Peyer's patch (tissue), 4 donors: ENCODE data around the gene NDUFS7.

Source experiments
- CTCF ChIP-seq, 6 experiments: fragments of 450-650 bp in 4 of 6; fragments of 200-600 bp in 2 of 6; sonication (generic) in 1 of 6; IDR thresholded peaks; one replicate each; pipeline ENCODE4 v1.5.1; 2017 to 2019; ENCODE audit warnings: antibody characterized with exemption in 6 of 6, mild to moderate bottlenecking in 3 of 6, moderate library complexity in 1 of 6
- POLR2A ChIP-seq, 2 donors: fragments of 450-650 bp; IDR thresholded peaks; one replicate each; pipeline ENCODE4 v1.5.1; 2017; ENCODE audit warnings: antibody characterized with exemption in 2 of 2, mild to moderate bottlenecking in 2 of 2, moderate library complexity in 2 of 2

GRCh38 chr19:1421958-1422305, 38.2 kb downstream of the NDUFS7 start:
- no peak for TF ChIP-seq CTCF (IDR thresholded peaks at IDR 0.05)
- TF ChIP-seq POLR2A (IDR thresholded peaks at IDR 0.05): no peak
